Panc1 (cell line): ENCODE data around the gene FBLN7. TPM values are rescaled to one million over a fixed set of nuclear protein-coding genes. Genes with fewer than 3 reads are reported as not detected.

Experiments
- ATAC-seq: fragments of 200-7000 bp; cut with Tn5 transposase; 2 replicates; pipeline ENCODE4 v1.9.1; 2020; ENCODE audit warnings: mild to moderate bottlenecking, moderate library complexity
- BruUV-seq: library from RNA; stranded (reverse); fragments of 400-500 nt; replicated peaks from 2 replicates; lab custom pipeline; 2021; lab: Mats Ljungman, UMichigan
- CTCF ChIA-PET: fragments of 300-600 bp; sonication (Branson Sonifier 250); formaldehyde crosslinking; loops from one replicate; lab custom pipeline; 2022; ENCODE audit warnings: antibody characterized with exemption; lab: Charles Lee
- POLR2A ChIA-PET: fragments of 300-600 bp; sonication (Branson Sonifier 250); formaldehyde crosslinking; loops from one replicate; lab custom pipeline; 2022; ENCODE audit warnings: antibody characterized with exemption; lab: Charles Lee
- DNase-seq: peaks from one replicate; pipeline ENCODE4 v3.0.0-alpha.2; 2010; ENCODE audit warnings: low read depth, low spot score
- H3K27ac ChIP-seq: 2 replicates; pipeline ENCODE4 v1.5.1; 2011; ENCODE audit warnings: mild to moderate bottlenecking, low read length, inconsistent platforms
- H3K27me3 ChIP-seq: fragments of 200-500 bp; sonication (Bioruptor generic); 2 replicates; pipeline ENCODE4 v1.6.0; 2014; ENCODE audit warnings: low read length, inconsistent platforms; ENCODE audit not compliant: control insufficient read depth, insufficient read depth
- H3K36me3 ChIP-seq: fragments of 200-500 bp; sonication (Bioruptor generic); 2 replicates; pipeline ENCODE4 v1.5.1; 2014; ENCODE audit warnings: inconsistent platforms, mild to moderate bottlenecking, low read length, moderate library complexity; ENCODE audit not compliant: control insufficient read depth, insufficient read depth
- H3K4me1 ChIP-seq: 2 replicates; pipeline ENCODE4 v1.5.1; 2011; ENCODE audit warnings: inconsistent platforms, mild to moderate bottlenecking, low read length, moderate library complexity; ENCODE audit not compliant: control insufficient read depth, insufficient read depth
- H3K4me3 ChIP-seq, 2 experiments: 2 replicates each; pipeline ENCODE4 v1.5.1; 2011 to 2012; ENCODE audit warnings: low read depth in 2 of 2, low read length in 2 of 2, mild to moderate bottlenecking in 2 of 2, inconsistent platforms in 1 of 2, moderate library complexity in 1 of 2
- H3K9me3 ChIP-seq: fragments of 200-500 bp; sonication (Bioruptor generic); 2 replicates; pipeline ENCODE4 v1.5.1; 2014; ENCODE audit warnings: low read depth, mild to moderate bottlenecking, inconsistent platforms, low read length, moderate library complexity; ENCODE audit not compliant: control insufficient read depth, insufficient read depth
- CTCF ChIP-seq: fragments of 450-650 bp; IDR thresholded peaks from 2 replicates; pipeline ENCODE4 v1.5.1; 2017; ENCODE audit warnings: mild to moderate bottlenecking
- POLR2AphosphoS5 ChIP-seq: IDR thresholded peaks from 2 replicates; pipeline ENCODE4 v1.6.1; 2012; ENCODE audit warnings: mild to moderate bottlenecking, low read depth, low read length, moderate library complexity
- REST ChIP-seq, 2 experiments: IDR thresholded peaks; 2 replicates each; pipeline ENCODE4 v1.6.1; 2011 to 2012; ENCODE audit warnings: low read depth in 2 of 2, control low read depth in 1 of 2, low read length in 1 of 2, mild to moderate bottlenecking in 1 of 2, moderate library complexity in 1 of 2; ENCODE audit not compliant: insufficient read depth in 1 of 2
- SIN3A ChIP-seq: IDR thresholded peaks from 2 replicates; pipeline ENCODE4 v1.6.1; 2012; ENCODE audit warnings: low read depth, mild to moderate bottlenecking, low read length, moderate library complexity, borderline replicate concordance; ENCODE audit not compliant: insufficient read depth
- TCF7L2 ChIP-seq: IDR thresholded peaks from 2 replicates; pipeline ENCODE4 v1.6.1; 2011; ENCODE audit warnings: mild to moderate bottlenecking, low read depth, low read length, inconsistent platforms
- in situ Hi-C: cut with HindIII; loops from 2 replicates; pipeline ENCODE4 v1.10.0; 2016; ENCODE audit warnings: low sequenced_read_pairs, low pct_unique_long_range_greater_than_20kb
- intact Hi-C: fragments of 100-400 bp; cut with micrococcal nuclease; formaldehyde crosslinking; loops from one replicate; pipeline ENCODE4 v1.10.0; 2022; ENCODE audit not compliant: unreplicated experiment
- total RNA-seq: library from RNA; stranded (reverse); gene quantifications from one replicate; pipeline ENCODE4 v1.2.1, GENCODE V29; 2021; ENCODE audit not compliant: unreplicated experiment

FBLN7 gene
- total RNA-seq, 1 experiment from 2014 or later, result 0.95 TPM

DNA sequence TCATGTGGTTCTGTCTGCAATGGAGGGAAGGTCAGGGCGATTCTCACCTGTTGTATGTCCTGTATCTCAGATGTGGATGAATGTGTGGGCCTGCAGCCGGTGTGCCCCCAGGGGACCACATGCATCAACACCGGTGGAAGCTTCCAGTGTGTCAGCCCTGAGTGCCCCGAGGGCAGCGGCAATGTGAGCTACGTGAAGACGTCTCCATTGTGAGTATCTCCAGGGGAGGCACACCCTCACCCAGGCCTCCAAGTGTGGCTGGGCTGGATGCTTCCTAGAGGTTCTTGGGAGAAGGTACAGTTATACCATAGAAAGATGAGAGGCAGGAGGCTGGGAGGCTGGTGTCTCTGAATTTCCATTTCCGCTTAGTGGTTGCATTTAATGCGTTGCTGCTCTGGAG lies 46.9 kb downstream of the FBLN7 start:
- H3K36me3 ChIP-seq, result no peaks in the 10 kb centered on the region
- H3K9me3 ChIP-seq, result no peaks in the 10 kb centered on the region
- ChIA-PET POLR2A (interaction anchor here (0.5 kb wide), 1 partner anchor 297 kb away, joined by 15 read pairs; no protein-coding TSS in a partner anchor), CTCF (no interaction called here)
- BruUV-seq, result no TSS peak
- no peaks in the 10 kb centered on the region; the same call in 1 of the 2 replicates for H3K27me3 ChIP-seq
- H3K27ac ChIP-seq, result no peak overlapping the region
- H3K4me1 ChIP-seq, result no peaks in the 10 kb centered on the region
- DNase-seq, result no peak
- no peak for TF ChIP-seq TCF7L2
- TF ChIP-seq CTCF, result no peak
- TF ChIP-seq REST (IDR thresholded peaks at IDR 0.05; ENCODE audit: insufficient read depth in 1 of 2, low read depth in 2 of 2, low read length in 1 of 2), result no peak
- TF ChIP-seq SIN3A, result no peak
- TF ChIP-seq POLR2AphosphoS5, result no peak
- intact Hi-C loops, result no loop called here
- in situ Hi-C loops, result no loop called here
- no peak for ATAC-seq
- no peak overlapping the region for H3K4me3 ChIP-seq

DNA sequence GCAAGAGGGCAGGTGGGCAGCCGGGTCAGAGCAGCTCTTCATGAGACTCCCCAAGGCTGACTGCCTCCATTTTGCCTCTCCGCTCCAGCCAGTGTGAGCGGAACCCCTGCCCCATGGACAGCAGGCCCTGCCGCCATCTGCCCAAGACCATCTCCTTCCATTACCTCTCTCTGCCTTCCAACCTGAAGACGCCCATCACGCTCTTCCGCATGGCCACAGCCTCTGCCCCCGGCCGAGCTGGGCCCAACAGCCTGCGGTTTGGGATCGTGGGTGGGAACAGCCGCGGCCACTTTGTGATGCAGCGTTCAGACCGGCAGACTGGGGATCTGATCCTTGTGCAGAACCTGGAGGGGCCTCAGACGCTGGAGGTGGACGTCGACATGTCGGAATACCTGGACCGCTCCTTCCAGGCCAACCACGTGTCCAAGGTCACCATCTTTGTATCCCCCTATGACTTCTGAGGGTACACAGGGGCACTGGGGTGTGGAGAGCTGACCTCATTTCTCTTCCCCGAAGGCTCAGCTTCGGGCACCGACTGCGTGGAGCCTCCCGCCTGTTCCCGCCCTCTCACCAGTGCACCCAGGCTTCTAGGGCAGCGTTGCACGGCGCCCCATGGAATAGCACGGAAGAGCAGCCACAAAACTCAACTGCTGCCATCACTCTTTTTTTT lies 49.0 kb downstream of the FBLN7 start:
- H3K27ac ChIP-seq, result no peak overlapping the region
- DNase-seq (no peak), ATAC-seq (no peak)
- no peaks in the 10 kb centered on the region; the same call in 1 of the 2 replicates for H3K27me3 ChIP-seq
- no peak for TF ChIP-seq REST (IDR thresholded peaks at IDR 0.05; ENCODE audit: insufficient read depth in 1 of 2, low read depth in 2 of 2, low read length in 1 of 2)
- TF ChIP-seq CTCF, result no peak
- ChIA-PET CTCF (interaction anchor here (0.5 kb wide), 1 partner anchor 293 kb away, joined by 3 read pairs; no protein-coding TSS in a partner anchor), POLR2A (no interaction called here)
- H3K36me3 ChIP-seq, result no peaks in the 10 kb centered on the region
- H3K4me1 ChIP-seq, result no peaks in the 10 kb centered on the region
- in situ Hi-C loops (no loop called here), intact Hi-C loops (no loop called here)
- BruUV-seq, result no TSS peak
- H3K4me3 ChIP-seq, result no peak overlapping the region
- H3K9me3 ChIP-seq, result no peaks in the 10 kb centered on the region
